Measurements from ENCODE around the gene TTC13. TPM values are rescaled to one million over a fixed set of nuclear protein-coding genes. Genes with fewer than 3 reads are reported as not detected.

The TTC13 gene
- total RNA-seq, 4 donors from 2014 or later: 24.4 to 43.0 (median 26.1) TPM

GRCh38 chr1:230926182-230926581 lies 52.5 kb downstream of the TTC13 start:
- TF ChIP-seq, protein P1, sequence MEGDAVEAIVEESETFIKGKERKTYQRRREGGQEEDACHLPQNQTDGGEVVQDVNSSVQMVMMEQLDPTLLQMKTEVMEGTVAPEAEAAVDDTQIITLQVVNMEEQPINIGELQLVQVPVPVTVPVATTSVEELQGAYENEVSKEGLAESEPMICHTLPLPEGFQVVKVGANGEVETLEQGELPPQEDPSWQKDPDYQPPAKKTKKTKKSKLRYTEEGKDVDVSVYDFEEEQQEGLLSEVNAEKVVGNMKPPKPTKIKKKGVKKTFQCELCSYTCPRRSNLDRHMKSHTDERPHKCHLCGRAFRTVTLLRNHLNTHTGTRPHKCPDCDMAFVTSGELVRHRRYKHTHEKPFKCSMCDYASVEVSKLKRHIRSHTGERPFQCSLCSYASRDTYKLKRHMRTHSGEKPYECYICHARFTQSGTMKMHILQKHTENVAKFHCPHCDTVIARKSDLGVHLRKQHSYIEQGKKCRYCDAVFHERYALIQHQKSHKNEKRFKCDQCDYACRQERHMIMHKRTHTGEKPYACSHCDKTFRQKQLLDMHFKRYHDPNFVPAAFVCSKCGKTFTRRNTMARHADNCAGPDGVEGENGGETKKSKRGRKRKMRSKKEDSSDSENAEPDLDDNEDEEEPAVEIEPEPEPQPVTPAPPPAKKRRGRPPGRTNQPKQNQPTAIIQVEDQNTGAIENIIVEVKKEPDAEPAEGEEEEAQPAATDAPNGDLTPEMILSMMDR (IDR thresholded peaks at IDR 0.05; ENCODE audit: low read depth): no peak

- TF ChIP-seq, protein P1 (IDR thresholded peaks at IDR 0.05; ENCODE audit: low read depth): no peak
Observed at GRCh38 chr1:230925608-230926007, 53.1 kb downstream of the TTC13 start.

- TF ChIP-seq, protein P1 (IDR thresholded peaks at IDR 0.05; ENCODE audit: low read depth): no peak
Observed at GRCh38 chr1:230923176-230923575, 55.5 kb downstream of the TTC13 start.

- TF ChIP-seq, protein P1 (IDR thresholded peaks at IDR 0.05; ENCODE audit: low read depth): no peak
Observed at GRCh38 chr1:230922620-230923019, 56.0 kb downstream of the TTC13 start.

DNA sequence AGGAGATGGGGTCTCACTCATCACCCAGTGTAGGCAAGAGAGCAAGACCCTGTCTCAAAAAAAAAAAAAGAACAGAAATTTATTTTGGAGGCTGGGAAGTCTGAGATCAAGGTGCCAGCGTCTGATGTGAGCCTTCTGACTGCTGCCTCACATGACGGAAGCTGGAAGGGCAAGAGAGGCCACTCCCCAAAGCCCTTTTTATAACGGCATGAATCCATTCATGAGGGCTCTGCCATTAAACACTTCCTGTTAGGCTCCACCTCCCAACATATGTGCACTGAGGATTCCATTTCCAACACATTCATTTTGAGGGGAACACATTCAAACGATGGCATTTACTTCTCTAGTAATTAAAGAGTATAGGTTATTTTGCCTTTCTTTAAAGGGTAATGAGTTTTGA lies 59.5 kb downstream of the TTC13 start:
- TF ChIP-seq, protein P1 (IDR thresholded peaks at IDR 0.05; ENCODE audit: low read depth): no peak

DNA sequence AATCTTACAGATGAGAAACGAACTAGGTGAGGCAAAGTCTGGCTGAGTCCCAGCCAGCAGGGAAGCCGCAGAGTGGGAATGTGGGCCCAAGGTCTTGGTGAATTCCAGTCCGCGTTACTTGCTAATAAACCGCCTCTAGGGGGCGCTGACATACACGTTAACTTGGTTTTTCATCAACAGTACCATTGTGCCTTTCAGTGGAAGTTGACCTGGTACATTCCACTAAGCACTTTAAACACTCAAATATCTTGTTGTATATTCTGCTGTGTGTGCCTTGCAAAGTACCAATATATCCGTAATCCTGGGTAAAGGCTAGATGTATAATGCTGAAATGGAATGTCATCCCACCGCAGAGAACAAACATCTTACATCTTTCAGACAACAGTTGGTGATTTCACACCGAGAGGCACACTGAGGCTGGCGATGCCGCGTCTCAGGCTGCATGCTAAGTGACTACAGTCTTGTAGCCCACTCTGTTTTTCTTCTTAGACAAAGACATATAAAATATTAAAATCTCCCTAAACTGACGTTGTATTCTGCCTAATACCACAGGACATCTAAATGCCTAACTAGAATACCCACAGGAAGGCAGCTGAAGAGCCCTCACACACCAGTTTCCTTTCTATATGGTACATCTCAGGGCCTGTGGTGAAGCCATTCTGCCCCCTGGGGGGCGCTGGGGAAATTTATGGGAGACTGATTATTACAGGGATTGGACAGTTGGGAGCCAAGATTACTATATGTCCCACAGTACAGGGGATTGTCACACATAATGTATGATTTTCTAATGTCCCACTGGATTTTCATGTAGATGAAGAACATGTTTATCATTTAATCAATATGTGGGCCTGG lies 61.2 kb downstream of the TTC13 start:
- TF ChIP-seq, protein P1 (IDR thresholded peaks at IDR 0.05; ENCODE audit: low read depth): no peak

DNA sequence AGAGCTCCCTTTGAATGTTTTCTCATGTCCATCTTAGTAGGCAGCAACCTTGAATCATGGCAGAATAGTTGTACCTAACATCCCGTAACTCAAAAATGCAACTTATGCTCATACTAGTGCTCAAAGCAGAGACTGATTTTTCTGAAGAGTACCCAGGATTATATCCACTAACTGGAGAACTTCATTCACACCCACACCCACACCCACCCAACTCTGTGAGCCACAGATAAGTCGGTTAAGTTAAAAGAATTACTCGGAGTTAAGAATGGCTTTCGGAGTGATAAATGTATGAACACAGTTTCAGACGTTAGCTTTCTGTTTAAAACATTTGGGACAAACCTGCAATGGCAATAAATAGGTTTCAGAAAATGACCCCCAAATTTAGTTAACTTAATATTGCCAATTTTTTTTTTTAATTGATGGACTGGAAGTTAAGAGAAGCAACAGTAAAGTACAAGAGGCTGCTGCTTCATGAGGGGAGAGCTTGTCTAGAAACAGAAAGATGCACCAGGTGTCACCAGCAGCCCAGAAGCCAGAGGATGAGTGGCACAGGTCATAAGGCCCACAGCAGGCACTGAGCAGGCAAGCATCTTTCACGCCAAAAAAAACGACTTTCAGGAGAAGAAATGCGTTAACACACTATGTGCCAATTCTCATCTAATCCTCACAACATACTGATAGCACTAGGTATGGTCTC lies 61.9 kb downstream of the TTC13 start:
- TF ChIP-seq, protein P1 (IDR thresholded peaks at IDR 0.05; ENCODE audit: low read depth): no peak
